ENCODE data around the gene CD4.
"Not testable (repeated sequence)": the region's sequence is repeated elsewhere in the genome, so short reads cannot be mapped to it uniquely, and the experiment has no call there.

The CD4 gene

GRCh38 chr12:6788972-6789924, at the start of gene CD4:
Gene CD4 (plus strand): TSS chr12:6789528. CDS start chr12:6800139, 10,611 bp downstream.
- Mint-ChIP-seq H3K4me3 (peak within 1 kb of the TSS; percentile 88), H3K27ac (peak within 1 kb of the TSS; percentile 93), H3K9me3 (no peaks in the 10 kb centered on the region), H3K36me3 (ENCODE audit: low read depth) (peaks cover 36% of the 10 kb centered on the region), H3K4me1 (ENCODE audit: low read depth) (peaks cover 70% of the 10 kb centered on the region), H3K27me3 (no peaks in the 10 kb centered on the region)
- intact Hi-C loops (cut with micrococcal nuclease), result loop anchor here (5.0 kb wide), 1 partner anchor 33 kb away; the partner anchor contains the start of gene GPR162

- H3K36me3 Mint-ChIP-seq (ENCODE audit: low read depth); H3K4me3 Mint-ChIP-seq; H3K9me3 Mint-ChIP-seq; H3K27ac Mint-ChIP-seq; H3K27me3 Mint-ChIP-seq; intact Hi-C loops (cut with micrococcal nuclease): not testable (repeated sequence)
- H3K4me1 Mint-ChIP-seq (ENCODE audit: low read depth), result peaks cover 22% of the 10 kb centered on the region
These were observed 47.2 kb upstream of the CD4 start for GRCh38 chr12:6742080-6742479.

- H3K4me1 Mint-ChIP-seq (ENCODE audit: low read depth), result peaks cover 30% of the 10 kb centered on the region
- no peak overlapping the region for H3K4me3 Mint-ChIP-seq
- intact Hi-C loops (cut with micrococcal nuclease), result no loop called here
These were observed 46.5 kb upstream of the CD4 start for GRCh38 chr12:6742834-6743233.

GRCh38 chr12:6743300-6743699, 46.0 kb upstream of the CD4 start:
- H3K27me3 Mint-ChIP-seq; intact Hi-C loops (cut with micrococcal nuclease): not testable (repeated sequence)

More at GRCh38 chr12:6742834-6743233, 46.5 kb upstream of the CD4 start:
- H3K27me3 Mint-ChIP-seq, result no peaks in the 10 kb centered on the region
- no peaks in the 10 kb centered on the region for H3K9me3 Mint-ChIP-seq
- H3K36me3 Mint-ChIP-seq (ENCODE audit: low read depth), result peaks cover 17% of the 10 kb centered on the region
- H3K27ac Mint-ChIP-seq, result no peak overlapping the region

GRCh38 chr12:6745741-6746525, 43.4 kb upstream of the CD4 start:
- peaks cover 39% of the 10 kb centered on the region for H3K4me1 Mint-ChIP-seq (ENCODE audit: low read depth)
- H3K9me3 Mint-ChIP-seq, result no peaks in the 10 kb centered on the region
- intact Hi-C loops (cut with micrococcal nuclease), result no loop called here
- no peak overlapping the region for H3K4me3 Mint-ChIP-seq
- peaks cover 48% of the 10 kb centered on the region for H3K36me3 Mint-ChIP-seq (ENCODE audit: low read depth)
- peak overlapping the region; percentile 62 for H3K27ac Mint-ChIP-seq
- no peaks in the 10 kb centered on the region for H3K27me3 Mint-ChIP-seq

More at GRCh38 chr12:6743300-6743699, 46.0 kb upstream of the CD4 start:
- H3K4me3 Mint-ChIP-seq, H3K27ac Mint-ChIP-seq, H3K9me3 Mint-ChIP-seq: not testable (repeated sequence)
- Mint-ChIP-seq H3K4me1 (ENCODE audit: low read depth) (peaks cover 34% of the 10 kb centered on the region), H3K36me3 (ENCODE audit: low read depth) (peaks cover 22% of the 10 kb centered on the region)

GRCh38 chr12:6747216-6747615, 42.1 kb upstream of the CD4 start:
- Mint-ChIP-seq H3K27me3 (no peaks in the 10 kb centered on the region), H3K27ac (peak overlapping the region; percentile 28), H3K9me3 (no peaks in the 10 kb centered on the region), H3K4me3 (no peak overlapping the region), H3K36me3 (ENCODE audit: low read depth) (peaks cover 60% of the 10 kb centered on the region), H3K4me1 (ENCODE audit: low read depth) (peaks cover 52% of the 10 kb centered on the region)
- intact Hi-C loops (cut with micrococcal nuclease), result no loop called here

GRCh38 chr12:6748761-6749160, 40.6 kb upstream of the CD4 start:
- Mint-ChIP-seq H3K36me3 (ENCODE audit: low read depth) (peaks cover 70% of the 10 kb centered on the region), H3K27ac (no peak overlapping the region), H3K4me1 (ENCODE audit: low read depth) (peaks cover 64% of the 10 kb centered on the region), H3K9me3 (no peaks in the 10 kb centered on the region), H3K27me3 (no peaks in the 10 kb centered on the region), H3K4me3 (no peak overlapping the region)
- intact Hi-C loops (cut with micrococcal nuclease), result no loop called here

- Mint-ChIP-seq H3K4me1 (ENCODE audit: low read depth) (peaks cover 67% of the 10 kb centered on the region), H3K27me3 (no peaks in the 10 kb centered on the region), H3K9me3 (no peaks in the 10 kb centered on the region), H3K4me3 (no peak overlapping the region), H3K27ac (no peak overlapping the region), H3K36me3 (ENCODE audit: low read depth) (peaks cover 70% of the 10 kb centered on the region)
- intact Hi-C loops (cut with micrococcal nuclease), result loop anchor here (5.0 kb wide), 1 partner anchor 42 kb away; no protein-coding TSS in a partner anchor
These were observed 38.8 kb upstream of the CD4 start for GRCh38 chr12:6750506-6750905.

GRCh38 chr12:6751767-6752166, 37.6 kb upstream of the CD4 start:
- peaks cover 3% of the 10 kb centered on the region for H3K27me3 Mint-ChIP-seq
- H3K4me3 Mint-ChIP-seq, result peak overlapping the region; percentile 99
- peaks cover 64% of the 10 kb centered on the region for H3K36me3 Mint-ChIP-seq (ENCODE audit: low read depth)
- intact Hi-C loops (cut with micrococcal nuclease), result loop anchor here (5.0 kb wide), 1 partner anchor 41 kb away; no protein-coding TSS in a partner anchor
- H3K27ac Mint-ChIP-seq, result peak overlapping the region; percentile 100
- H3K9me3 Mint-ChIP-seq, result no peaks in the 10 kb centered on the region
- H3K4me1 Mint-ChIP-seq (ENCODE audit: low read depth), result peaks cover 61% of the 10 kb centered on the region

GRCh38 chr12:6752167-6752920, 37.0 kb upstream of the CD4 start:
- Mint-ChIP-seq H3K4me3 (peak overlapping the region; percentile 99), H3K27me3 (peaks cover 6% of the 10 kb centered on the region), H3K9me3 (no peaks in the 10 kb centered on the region), H3K27ac (peak overlapping the region; percentile 100), H3K36me3 (ENCODE audit: low read depth) (peaks cover 58% of the 10 kb centered on the region), H3K4me1 (ENCODE audit: low read depth) (peaks cover 62% of the 10 kb centered on the region)
- intact Hi-C loops (cut with micrococcal nuclease), result loop anchor here (5.0 kb wide), 1 partner anchor 40 kb away; no protein-coding TSS in a partner anchor

GRCh38 chr12:6752921-6753771, 36.2 kb upstream of the CD4 start, which contains the start of gene MLF2:
Gene MLF2 (minus strand): TSS chr12:6753141. CDS start chr12:6752334, 807 bp downstream.
- Mint-ChIP-seq H3K36me3 (ENCODE audit: low read depth) (peaks cover 50% of the 10 kb centered on the region), H3K27me3 (peaks cover 7% of the 10 kb centered on the region), H3K4me3 (peak within 1 kb of the TSS; percentile 99), H3K4me1 (ENCODE audit: low read depth) (peaks cover 54% of the 10 kb centered on the region), H3K9me3 (no peaks in the 10 kb centered on the region), H3K27ac (peak within 1 kb of the TSS; percentile 100)
- intact Hi-C loops (cut with micrococcal nuclease), result loop anchor here (1.0 to 5.0 kb wide), 3 partner anchors 26 to 72 kb away; no protein-coding TSS in a partner anchor

- H3K4me1 Mint-ChIP-seq (ENCODE audit: low read depth), result peaks cover 59% of the 10 kb centered on the region
- intact Hi-C loops (cut with micrococcal nuclease), result loop anchor here (1.0 to 5.0 kb wide), 4 partner anchors 10 to 71 kb away; no protein-coding TSS in a partner anchor
- no peaks in the 10 kb centered on the region for H3K9me3 Mint-ChIP-seq
- peaks cover 11% of the 10 kb centered on the region for H3K27me3 Mint-ChIP-seq
- H3K27ac Mint-ChIP-seq, result peak overlapping the region; percentile 100
- peak overlapping the region; percentile 99 for H3K4me3 Mint-ChIP-seq
- H3K36me3 Mint-ChIP-seq (ENCODE audit: low read depth), result peaks cover 43% of the 10 kb centered on the region
These were observed 35.5 kb upstream of the CD4 start for GRCh38 chr12:6753772-6754356.
